ENCODE data around the gene PLPPR3.

PLPPR3 gene

DNA sequence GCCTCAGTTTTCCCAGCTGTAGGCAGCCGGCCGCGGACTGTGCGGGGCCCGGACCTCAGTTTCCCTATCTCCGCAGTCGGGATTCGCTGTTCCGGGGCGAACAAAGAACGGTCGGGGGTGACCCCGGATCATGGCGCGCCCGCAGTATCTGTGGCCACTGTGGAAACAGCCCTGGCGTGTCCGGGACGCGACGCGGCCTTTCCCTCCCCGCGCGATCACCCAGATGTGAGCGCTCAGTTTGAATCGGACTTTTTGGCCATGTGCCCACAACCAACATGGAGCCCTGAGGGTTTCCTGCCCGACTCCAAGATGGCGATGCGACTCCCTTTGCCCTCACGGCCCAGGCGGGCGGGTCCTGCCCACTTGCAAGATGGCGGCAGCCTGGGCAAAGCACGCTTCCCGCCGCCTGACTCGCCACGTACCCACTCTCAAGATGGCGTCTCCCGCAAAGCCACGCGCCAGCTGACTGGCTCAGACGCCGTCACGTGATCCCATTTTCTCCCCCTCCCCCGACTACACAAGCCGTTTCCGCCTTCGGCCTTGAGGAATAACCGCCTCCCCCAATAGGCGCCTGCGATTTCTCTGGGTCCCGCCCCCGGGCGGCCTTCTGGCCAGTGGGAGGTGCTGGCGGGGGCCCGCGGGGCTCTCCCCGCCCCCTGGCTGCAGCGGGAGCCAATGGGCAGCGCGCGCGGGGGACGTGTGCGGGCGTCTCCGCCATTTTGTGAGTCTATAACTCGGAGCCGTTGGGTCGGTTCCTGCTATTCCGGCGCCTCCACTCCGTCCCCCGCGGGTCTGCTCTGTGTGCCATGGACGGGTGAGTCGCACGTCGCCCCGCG is 24.8 kb downstream of the PLPPR3 start, which contains the start of gene PTBP1:
Gene PTBP1 (plus strand): TSS at position 761 of the 836 bp plus-strand sequence. CDS start 46 bp downstream, at position 807.
- DNase-seq (ENCODE audit: low spot score): peak; percentile 98

DNA sequence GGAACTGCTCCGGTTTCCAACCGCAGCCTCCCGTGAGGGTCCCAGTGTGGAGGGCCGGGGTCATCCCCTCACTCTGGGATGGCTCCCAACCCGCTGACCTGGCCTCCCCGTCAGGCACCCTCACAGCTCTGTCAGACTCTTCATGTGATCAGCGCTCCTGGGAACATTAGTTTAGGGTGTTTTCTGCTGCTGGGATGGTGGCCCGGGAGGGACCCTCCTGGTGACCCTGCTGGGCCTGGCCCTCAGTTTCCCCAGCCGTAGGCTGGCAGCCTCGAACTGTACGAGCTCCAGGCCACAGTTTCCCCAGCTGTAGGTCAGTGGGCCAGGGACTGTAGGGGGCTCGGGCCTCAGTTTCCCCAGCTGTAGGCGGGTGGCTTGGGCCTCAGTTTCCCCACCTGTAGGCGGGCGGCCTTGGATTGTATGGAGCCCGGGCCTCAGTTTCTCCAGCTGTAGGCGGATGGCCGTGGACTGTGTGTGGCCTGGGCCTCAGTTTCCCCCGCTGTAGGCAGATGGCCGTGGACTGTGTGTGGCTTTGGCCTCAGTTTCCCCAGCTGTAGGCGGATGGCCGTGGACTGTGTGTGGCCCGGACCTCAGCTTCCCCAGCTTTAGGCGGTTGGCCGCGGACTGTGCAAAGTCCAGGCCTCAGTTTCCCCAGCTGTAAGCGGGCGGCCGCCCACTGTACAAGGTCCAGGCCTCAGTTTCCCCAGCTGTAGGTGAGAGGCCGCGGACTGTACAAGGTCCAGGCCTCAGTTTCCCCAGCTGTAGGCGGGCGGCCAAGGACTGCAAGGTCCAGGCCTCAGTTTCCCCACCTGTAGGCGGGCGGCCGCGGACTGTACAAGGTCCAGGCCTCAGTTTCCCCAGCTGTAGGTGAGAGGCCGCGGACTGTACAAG is 25.8 kb downstream of the PLPPR3 start:
- no peak for DNase-seq (ENCODE audit: low spot score)

DNA sequence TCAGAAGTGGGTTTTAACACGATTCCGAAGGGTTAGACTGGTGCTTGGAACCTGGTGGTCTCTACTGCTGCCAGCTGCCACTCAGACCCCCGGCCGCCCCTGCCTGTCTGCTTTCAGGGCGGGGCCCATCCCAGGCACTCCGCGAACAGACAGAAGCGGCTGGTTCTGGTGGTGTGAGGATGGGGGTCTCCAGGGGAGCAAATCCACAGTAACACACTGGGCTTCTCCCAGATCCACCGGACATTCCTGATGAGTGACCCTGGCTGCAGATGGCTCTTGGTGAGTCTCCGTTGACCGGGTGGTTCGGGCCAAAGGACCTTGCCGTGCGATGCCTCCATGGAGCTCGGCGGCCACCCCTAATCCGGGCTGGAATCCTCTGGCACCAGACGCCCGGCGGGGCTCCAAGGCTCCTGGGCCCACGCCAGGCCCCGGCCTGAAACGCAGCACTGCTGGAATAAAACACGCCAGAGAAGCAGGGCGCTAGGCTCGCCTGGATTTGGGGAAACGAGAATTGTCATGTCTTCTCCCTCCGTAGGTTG is 26.6 kb downstream of the PLPPR3 start:
- DNase-seq (ENCODE audit: low spot score): peak; percentile 25

DNA sequence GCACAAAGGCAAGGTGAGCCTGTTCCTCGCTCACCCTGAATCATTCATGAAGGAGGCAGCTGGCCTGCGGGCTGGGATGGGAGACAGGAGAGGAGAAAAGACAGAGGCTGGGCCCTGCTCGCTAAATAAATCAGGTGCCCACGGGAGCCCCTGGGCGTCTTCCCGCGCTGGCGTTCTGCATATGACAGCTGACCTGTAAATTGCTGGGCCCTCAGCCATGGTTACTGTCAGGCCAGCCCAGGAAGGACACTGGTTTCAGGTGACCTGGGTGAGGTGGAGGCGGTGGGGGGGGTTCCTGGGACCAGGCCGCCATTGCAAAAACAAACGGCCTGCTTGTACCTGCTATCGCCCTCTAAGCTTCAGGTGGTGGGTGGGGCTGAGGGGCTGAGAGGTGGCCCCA is 27.9 kb downstream of the PLPPR3 start:
- no peak for DNase-seq (ENCODE audit: low spot score)

DNA sequence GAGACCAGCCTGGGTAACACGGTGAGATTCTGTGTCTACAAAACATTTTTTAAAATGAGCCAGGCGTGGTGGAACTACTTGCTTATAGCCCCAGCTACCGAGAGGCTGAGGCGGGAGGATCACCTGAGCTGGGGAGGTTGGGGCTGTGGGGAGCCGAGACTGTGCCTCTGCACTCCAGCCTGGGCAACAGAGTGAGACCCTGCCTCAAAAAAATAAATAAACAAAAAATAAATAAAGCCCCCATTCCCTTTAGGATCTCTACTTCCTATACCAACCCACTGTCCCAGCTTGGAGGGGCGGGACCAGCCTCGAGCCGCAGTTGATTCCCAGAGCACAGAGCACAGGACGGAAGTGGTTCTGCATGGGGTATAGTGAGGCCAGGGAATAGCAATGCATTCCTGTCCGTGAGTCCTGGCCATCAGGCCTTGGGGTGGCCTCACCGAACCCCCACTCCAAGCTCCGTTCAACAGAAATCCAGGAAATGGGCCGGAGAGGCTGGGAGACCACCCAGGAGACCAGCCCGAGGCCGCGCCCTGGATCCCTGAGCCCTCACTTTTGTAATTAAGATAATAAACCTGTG is 29.4 kb downstream of the PLPPR3 start:
- no peak for DNase-seq (ENCODE audit: low spot score)

DNA sequence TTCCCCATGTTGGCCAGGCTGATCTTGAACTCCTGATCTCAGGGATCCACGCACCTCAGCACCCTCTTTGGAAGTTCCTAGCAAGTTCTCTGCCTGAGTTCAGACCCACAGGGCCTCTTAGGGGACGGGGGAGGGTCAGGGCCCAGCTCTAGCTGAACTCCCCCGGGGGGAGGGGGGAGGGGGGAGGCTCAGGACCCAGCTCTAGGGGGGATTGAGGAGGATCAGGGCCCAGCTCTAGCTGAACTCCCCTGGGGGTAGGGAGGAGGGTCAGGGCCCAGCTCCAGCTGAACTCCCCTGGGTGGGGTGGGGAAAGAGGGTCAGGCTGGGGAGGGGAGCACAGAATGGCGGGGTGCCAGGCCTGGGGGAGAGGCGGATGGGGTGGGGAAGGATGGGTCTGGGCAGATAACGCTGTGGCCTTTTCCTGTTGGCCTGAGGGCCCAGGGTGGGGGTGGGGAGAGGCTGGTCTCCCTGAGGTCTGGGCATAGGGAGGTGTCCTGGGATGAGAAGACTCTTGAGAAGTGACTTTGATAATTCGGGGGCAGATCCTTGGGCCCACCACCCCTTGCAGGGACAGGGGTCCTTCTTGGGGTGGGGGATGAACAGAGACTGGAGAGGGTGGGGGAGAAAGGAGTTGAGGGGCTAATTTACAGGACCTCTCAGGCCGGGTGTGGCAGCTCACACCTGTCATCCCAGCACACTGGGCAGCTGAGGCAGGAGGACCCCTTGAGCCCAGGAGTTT is 30.0 kb downstream of the PLPPR3 start:
- DNase-seq (ENCODE audit: low spot score): no peak

DNA sequence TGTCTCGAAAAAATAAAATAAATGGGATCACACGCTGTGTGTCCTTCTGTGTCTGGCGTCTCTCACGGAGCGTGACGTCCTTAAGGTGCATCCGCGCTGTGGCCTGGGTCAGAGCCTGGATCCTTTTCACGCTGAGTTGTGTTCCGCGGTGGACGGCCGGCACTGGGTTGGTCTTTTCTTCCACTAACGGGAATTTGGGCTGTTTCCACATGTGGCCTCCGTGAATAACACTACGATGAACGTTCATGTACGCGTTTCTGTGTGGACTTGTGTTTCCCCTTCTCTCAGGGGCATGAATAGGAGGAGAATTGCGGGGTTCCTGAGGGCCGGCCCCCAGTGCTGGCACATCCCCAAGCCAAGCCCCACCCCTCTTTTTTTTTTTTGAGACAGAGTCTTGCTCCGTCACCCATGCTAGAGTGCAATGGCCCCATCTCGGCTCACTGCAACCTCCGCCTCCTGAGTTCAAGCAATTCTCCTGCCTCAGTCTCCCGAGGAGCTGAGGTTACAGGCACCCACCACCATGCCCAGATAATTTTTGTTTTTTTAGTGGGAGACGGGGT is 30.7 kb downstream of the PLPPR3 start:
- no peak for DNase-seq (ENCODE audit: low spot score)

DNA sequence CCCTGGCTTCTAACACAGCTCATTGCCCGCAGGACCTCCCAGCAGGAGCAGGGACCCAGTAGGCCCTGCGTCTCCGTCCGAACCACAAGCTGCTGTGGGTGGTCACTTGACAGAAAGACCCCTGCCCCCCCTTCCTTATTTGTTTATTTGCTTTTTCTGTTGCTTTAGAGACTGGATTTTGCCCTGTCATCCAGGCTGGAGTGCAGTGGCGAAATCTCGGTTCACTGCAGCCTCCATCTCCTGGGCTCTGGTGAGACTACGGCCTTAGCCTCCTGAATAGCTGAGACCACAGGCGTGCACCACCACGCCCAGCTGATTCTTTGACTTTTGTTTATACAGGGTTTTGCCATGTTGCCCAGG is 32.1 kb downstream of the PLPPR3 start:
- no peak for DNase-seq (ENCODE audit: low spot score)

DNA sequence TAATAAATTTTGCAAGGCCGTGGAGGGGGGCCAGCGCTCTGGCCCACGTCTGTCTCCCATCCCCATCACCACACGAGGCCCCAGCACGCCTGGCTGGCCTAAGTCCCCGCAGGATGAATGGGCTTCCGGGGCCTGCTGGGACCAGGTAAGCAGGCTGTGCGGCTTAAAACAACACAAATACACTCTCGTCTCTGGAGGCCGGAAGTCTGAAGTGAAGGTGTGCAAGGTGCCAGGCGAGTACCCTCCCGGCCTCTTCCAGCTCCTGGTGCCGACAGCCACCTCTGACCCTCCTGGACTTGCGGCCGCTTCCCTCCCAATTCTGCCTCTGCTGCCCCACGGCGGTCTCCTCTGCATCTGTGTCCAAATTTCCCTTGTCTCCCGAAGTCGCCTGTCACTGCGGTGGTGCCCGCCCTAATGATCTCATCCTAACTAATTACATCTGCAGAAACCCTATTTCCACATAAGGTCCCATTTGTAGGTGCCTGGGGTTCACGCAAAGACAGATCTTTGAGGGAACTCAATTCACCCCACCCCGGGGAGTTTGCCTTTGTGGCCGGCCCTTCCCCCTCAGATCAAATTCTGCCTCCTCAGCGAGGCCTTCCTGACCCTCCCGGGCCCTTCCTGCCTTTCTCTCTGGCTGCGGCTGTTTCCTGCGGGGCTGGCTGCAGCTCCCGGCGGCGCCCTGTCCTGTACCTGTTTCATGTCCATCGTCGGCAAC is 32.6 kb downstream of the PLPPR3 start:
- peak; percentile 25 for DNase-seq (ENCODE audit: low spot score)

DNA sequence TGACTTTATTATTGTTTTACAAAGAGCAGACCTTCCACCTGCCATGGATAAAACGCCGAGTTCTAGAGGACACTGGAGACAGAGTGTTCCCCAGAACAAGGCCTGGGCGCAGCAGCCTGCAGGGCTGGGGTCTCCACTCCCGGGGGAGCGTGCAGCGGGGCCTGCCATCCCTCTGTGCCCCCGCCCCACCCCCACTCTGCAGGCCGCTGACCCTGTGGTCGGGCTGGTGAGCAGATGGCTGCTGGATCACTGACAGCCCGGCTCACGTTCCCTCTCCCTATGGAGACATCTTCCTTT is 33.1 kb downstream of the PLPPR3 start:
- DNase-seq (ENCODE audit: low spot score): no peak

DNA sequence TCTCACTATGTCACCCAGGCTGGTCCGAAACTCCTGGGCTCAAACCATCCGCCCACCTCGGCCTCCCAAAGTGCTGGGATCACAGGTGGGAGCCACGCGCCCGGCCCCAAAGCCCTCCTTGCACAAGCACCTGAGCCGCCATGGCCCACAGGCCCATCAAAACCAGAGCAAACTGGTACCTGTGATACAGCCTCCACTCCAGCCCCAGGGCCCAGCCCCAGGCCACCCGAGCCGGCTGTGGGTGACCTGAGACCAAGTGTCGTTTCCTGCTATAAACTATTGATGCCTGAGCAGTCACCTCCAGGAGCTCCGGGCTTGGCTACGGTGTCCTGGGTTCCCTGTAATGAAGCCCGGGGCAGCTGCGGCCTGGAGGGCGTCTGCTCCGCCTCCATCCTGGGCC is 34.2 kb downstream of the PLPPR3 start:
- DNase-seq (ENCODE audit: low spot score): no peak

DNA sequence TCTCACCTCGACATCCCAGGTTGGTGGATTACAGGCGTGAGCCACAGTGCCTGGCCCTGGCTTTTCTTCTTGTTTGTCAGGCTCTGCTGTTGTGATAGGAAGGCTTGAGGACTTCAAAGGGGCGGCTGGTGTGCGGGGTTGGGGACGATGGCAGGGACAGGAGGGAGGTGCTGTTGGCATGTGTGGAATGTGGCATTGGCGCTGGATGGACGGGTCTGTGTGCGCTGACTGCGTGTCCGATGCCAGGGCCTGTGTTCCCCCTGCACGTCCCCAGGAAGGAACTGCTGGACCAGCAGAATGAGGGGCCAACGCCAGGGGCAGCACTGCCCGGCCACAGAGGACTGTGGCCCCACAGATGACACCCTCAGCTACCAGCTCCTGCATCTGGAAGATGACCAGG is 37.2 kb downstream of the PLPPR3 start:
- DNase-seq (ENCODE audit: low spot score): no peak

DNA sequence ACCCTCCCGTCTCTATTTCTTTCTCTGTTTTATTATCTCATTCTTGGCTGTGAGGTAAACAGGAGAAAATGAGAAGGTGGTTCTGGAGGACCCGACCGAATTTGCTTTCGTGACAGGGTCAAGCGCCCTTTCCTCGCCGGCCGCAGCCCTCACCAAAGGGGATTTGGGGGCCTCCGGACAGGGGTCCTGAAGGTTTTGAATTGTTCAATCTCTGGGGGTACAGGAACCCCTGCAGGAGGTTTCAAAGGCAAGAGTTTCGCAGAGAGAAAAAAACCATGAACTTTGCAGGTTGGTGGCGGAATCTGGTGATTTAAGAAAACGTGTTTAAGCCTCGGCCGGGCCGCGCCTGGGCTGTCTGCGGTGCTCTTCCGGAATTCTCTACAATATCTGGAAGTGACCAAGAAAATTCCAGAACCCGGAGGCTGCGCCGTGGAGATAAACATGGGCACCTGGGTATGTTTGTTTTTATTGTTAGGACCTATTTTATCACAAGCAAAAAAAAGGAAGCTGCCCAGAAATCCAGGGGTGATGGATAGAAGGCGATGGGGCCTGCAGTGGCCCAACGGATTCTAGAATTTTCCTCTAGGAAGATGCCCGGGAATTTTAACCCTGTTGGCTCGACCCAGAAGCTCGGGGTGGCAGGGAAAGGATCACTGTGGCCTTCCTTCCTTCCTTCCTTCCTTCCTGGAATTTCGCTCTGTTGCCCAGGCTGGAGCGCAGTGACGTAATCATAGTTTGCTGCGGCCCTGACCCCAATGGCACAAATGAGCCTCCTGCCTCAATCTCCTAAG is 38.7 kb downstream of the PLPPR3 start:
- no peak for DNase-seq (ENCODE audit: low spot score)

DNA sequence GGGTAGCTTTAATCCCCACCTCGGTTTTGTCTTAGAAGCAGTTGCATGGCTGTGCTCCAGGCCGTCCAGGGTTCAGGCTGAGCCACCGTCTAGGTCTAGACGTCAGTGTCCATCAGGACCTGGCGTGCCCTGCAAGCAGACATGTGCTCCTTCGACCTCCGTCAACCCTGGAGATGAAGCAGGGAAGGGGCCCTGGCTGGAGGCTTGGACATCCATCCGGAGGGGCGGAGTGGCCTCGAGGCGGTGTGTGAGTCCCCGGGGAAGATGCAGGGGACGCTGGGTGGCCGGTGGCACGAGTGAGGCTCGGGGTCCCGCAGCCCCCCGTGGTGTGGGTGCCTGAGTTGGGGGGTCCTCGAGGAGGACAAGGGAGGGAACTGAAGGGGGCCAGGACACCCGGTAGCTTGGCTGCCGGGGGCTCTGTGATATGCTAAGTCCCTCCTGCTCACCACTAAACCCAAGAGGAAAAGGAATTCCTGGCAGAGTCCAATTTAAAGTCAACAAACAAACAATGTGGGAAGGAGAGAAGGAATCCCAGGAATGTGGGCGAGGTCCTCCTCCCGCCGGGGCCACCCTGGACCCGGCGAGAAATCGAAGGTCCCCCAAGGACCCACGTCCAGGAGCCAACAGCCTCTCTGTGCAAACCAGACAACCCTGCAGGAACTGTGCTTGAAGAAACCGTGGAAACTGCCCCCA is 39.4 kb downstream of the PLPPR3 start:
- peak; percentile 75 for DNase-seq (ENCODE audit: low spot score)

DNA sequence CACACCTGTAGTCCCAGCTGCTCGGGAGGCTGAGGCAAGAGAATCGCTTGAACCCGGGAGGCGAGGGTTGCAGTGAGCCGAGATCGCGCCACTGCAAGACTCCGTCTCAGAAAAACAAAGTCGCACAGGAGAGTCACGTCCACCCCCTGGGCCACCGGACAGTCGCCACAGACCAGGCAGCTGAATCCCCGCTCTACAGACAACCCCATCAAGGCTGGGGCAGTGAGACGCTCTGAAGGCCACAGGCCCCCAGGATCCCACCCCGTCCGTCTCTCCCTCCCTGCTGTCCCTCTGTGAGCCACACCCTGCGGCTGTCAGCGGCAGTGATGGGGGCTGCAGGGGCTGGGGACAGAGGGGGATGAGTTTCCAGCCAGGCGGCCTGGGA is 40.0 kb downstream of the PLPPR3 start:
- no peak for DNase-seq (ENCODE audit: low spot score)

DNA sequence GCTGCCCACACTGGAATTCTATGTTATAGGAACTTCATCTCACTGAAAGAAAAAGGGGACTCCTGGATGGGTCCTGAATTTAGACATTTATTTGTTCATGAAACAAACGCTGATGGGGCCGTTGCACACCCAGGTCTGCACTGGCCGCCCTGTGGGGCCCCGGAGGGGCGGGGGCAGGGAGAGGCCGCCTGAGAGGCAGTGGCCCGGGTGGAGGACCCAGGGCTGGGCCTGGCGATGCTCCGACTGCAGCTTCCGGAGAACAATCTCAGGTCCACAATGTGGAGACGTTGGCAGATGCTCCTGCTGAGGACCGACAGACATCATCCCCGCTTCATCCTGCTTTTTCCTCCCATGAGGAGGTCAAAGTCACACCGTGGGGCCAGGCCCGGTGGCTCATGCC is 40.8 kb downstream of the PLPPR3 start:
- DNase-seq (ENCODE audit: low spot score): no peak

DNA sequence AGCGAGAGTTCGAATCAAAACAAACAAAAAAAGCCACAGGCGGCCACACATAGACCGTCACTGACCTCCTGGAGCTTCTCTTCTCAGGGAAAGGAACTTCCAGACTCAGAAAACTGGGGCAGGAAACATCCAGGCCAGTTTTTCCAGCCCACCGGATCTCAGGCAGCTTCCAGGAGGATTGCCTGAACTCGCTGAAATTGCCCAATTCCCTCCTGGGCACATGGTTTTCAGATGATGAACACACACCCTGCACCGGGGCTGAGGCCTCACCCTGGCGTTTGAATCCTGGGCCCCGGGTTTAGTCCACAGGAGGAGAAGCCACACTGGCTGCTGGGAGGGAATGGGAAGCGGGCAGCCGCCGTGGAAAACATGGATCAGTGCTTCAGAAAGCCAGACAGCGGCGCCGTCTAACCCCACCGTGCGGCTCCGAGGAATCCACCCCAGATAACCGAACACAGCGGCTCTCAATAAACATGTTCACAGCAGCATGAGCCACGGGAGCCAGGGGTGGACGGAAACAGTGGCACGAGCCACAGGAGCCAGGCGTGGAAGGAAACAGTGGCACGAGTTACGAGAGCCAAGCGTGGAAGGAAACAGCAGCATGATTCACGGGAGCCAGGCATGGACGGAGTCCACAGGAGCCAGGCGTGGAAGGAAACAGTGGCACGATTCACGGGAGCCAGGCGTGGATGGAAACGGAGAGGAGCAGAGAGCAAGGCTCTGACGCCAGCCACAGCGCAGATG is 42.7 kb downstream of the PLPPR3 start:
- peak; percentile 90 for DNase-seq (ENCODE audit: low spot score)

DNA sequence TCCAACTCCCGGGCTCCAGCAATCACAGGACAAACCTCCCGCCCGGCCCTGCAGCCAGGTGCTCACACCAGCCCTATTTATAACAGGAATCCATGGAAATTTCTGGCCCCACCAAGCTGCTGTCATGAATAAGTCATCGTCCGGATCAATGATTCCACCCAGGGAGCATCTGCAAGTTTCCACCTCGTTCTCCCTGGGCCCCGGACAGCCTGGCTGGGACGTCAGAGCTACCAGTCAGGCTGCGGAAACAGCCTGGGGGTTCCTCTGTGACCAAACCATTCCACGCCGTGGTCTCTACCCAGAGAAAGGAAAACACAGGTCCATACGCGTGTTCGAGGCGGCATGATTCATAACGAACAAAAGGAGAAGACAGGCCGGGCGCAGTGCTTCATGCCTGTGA is 45.2 kb downstream of the PLPPR3 start:
- DNase-seq (ENCODE audit: low spot score): no peak

Measured in AG20443 (cell line).